ENCODE measurements around the gene ZDHHC8.

ZDHHC8 gene

GRCh38 chr22:20131597-20131858, at the start of gene ZDHHC8:
Gene ZDHHC8, plus strand, starts transcription at chr22:20131804. Its CDS starts 144 bp downstream, at chr22:20131948.
- DNase-seq = no peak
- TF ChIP-seq CTCF (IDR thresholded peaks at IDR 0.05; ENCODE audit: low read depth, low read length) = no peak
- Histone ChIP-seq H3K4me3 (ENCODE audit: low read depth, low read length) (peak within 1 kb of the TSS; percentile 85), H3K9me3 (ENCODE audit: severe bottlenecking) (no peaks in the 10 kb centered on the region), H3K27ac (peak within 1 kb of the TSS; percentile 59), H3K27me3 (ENCODE audit: insufficient read depth, low read depth, severe bottlenecking) (no peaks in the 10 kb centered on the region), H3K36me3 (peaks cover 17% of the 10 kb centered on the region)

- Histone ChIP-seq H3K36me3 (peaks cover 73% of the 10 kb centered on the region), H3K27me3 (ENCODE audit: insufficient read depth, low read depth, severe bottlenecking) (no peaks in the 10 kb centered on the region), H3K4me3 (ENCODE audit: low read depth, low read length) (no peak overlapping the region), H3K9me3 (ENCODE audit: severe bottlenecking) (no peaks in the 10 kb centered on the region), H3K27ac (no peak overlapping the region)
- no peak for TF ChIP-seq CTCF (IDR thresholded peaks at IDR 0.05; ENCODE audit: low read depth, low read length)
- DNase-seq = no peak
Measured at GRCh38 chr22:20083157-20083890, 48.3 kb upstream of the ZDHHC8 start.

GRCh38 chr22:20083891-20084546, 47.6 kb upstream of the ZDHHC8 start:
- H3K27me3 ChIP-seq (ENCODE audit: insufficient read depth, low read depth, severe bottlenecking) = no peaks in the 10 kb centered on the region
- no peak for TF ChIP-seq CTCF (IDR thresholded peaks at IDR 0.05; ENCODE audit: low read depth, low read length)
- peaks cover 80% of the 10 kb centered on the region for H3K36me3 ChIP-seq
- no peak overlapping the region for H3K4me3 ChIP-seq (ENCODE audit: low read depth, low read length)
- peak overlapping the region; percentile 42; the same call in 1 of the 2 replicates for H3K27ac ChIP-seq
- DNase-seq = no peak
- no peaks in the 10 kb centered on the region for H3K9me3 ChIP-seq (ENCODE audit: severe bottlenecking)

GRCh38 chr22:20084547-20085413, 46.8 kb upstream of the ZDHHC8 start:
- peak; percentile 71 for DNase-seq
- H3K9me3 ChIP-seq (ENCODE audit: severe bottlenecking) = no peaks in the 10 kb centered on the region

GRCh38 chr22:20085651-20086050, 46.0 kb upstream of the ZDHHC8 start:
- Histone ChIP-seq H3K9me3 (ENCODE audit: severe bottlenecking) (no peaks in the 10 kb centered on the region), H3K27me3 (ENCODE audit: insufficient read depth, low read depth, severe bottlenecking) (no peaks in the 10 kb centered on the region), H3K27ac (no peak overlapping the region; the same call in 1 of the 2 replicates), H3K4me3 (ENCODE audit: low read depth, low read length) (no peak overlapping the region), H3K36me3 (peaks cover 94% of the 10 kb centered on the region)
- TF ChIP-seq CTCF (IDR thresholded peaks at IDR 0.05; ENCODE audit: low read depth, low read length) = no peak
- DNase-seq = no peak

More at GRCh38 chr22:20084547-20085413, 46.8 kb upstream of the ZDHHC8 start:
- Histone ChIP-seq H3K4me3 (ENCODE audit: low read depth, low read length) (no peak overlapping the region), H3K36me3 (peaks cover 88% of the 10 kb centered on the region), H3K27ac (peak overlapping the region; percentile 42), H3K27me3 (ENCODE audit: insufficient read depth, low read depth, severe bottlenecking) (no peaks in the 10 kb centered on the region)
- TF ChIP-seq CTCF (IDR thresholded peaks at IDR 0.05; ENCODE audit: low read depth, low read length) = peak; percentile 80
